OCI-LY1 (cell line): Measurements from ENCODE around the gene ZNF683.

Experiments used
- H2AFZ ChIP-seq: fragments of 200-600 bp; sonication (generic), shearing (Covaris generic); 2 replicates; pipeline ENCODE4 v1.6.0; 2014; ENCODE audit warnings: antibody characterized with exemption, mild to moderate bottlenecking, low read length
- H3F3A ChIP-seq: fragments of 200-600 bp; sonication (generic), shearing (Covaris generic); 2 replicates; pipeline ENCODE4 v1.6.0; 2014; ENCODE audit warnings: mild to moderate bottlenecking, antibody characterized with exemption, low read length, moderate library complexity; ENCODE audit not compliant: insufficient read depth
- H3K27ac ChIP-seq: fragments of 200-600 bp; sonication (generic); 2 replicates; pipeline ENCODE4 v1.5.1; 2014; ENCODE audit warnings: low read length, mixed run types, mild to moderate bottlenecking, low read depth; ENCODE audit not compliant: poor library complexity, severe bottlenecking
- H3K27me3 ChIP-seq: fragments of 200-600 bp; sonication (generic); 2 replicates; pipeline ENCODE4 v1.6.0; 2014; ENCODE audit warnings: antibody characterized with exemption, mild to moderate bottlenecking, low read length, moderate library complexity; ENCODE audit not compliant: insufficient read depth
- H3K36me3 ChIP-seq: fragments of 200-600 bp; sonication (generic); 2 replicates; pipeline ENCODE4 v1.6.1; 2014; ENCODE audit warnings: mild to moderate bottlenecking, antibody characterized with exemption, low read length, moderate library complexity, mixed read lengths; ENCODE audit not compliant: insufficient read depth
- H3K4me1 ChIP-seq: fragments of 200-600 bp; sonication (generic); 2 replicates; pipeline ENCODE4 v1.5.1; 2014; ENCODE audit warnings: mild to moderate bottlenecking, low read length, moderate library complexity; ENCODE audit not compliant: insufficient read depth, severe bottlenecking
- H3K4me2 ChIP-seq: fragments of 200-600 bp; sonication (generic), shearing (Covaris generic); 2 replicates; pipeline ENCODE4 v1.6.1; 2014; ENCODE audit warnings: low read length
- H3K4me3 ChIP-seq: fragments of 200-600 bp; sonication (generic); 2 replicates; pipeline ENCODE4 v1.5.1; 2014; ENCODE audit warnings: low read length, low read depth, mild to moderate bottlenecking, mixed read lengths; ENCODE audit not compliant: poor library complexity, severe bottlenecking
- H3K79me2 ChIP-seq: fragments of 200-600 bp; shearing (Covaris generic); 2 replicates; pipeline ENCODE4 v1.6.1; 2016; ENCODE audit warnings: mixed run types, low read length, mixed read lengths; ENCODE audit not compliant: insufficient read depth
- H3K9ac ChIP-seq: fragments of 200-600 bp; sonication (generic), shearing (Covaris generic); 2 replicates; pipeline ENCODE4 v1.6.1; 2014; ENCODE audit warnings: mild to moderate bottlenecking, low read length, mixed read lengths
- H3K9me2 ChIP-seq: fragments of 200-600 bp; sonication (generic), shearing (Covaris generic); 2 replicates; pipeline ENCODE4 v1.6.1; 2014; ENCODE audit warnings: low read depth, mild to moderate bottlenecking, low read length, mixed read lengths
- H3K9me3 ChIP-seq: fragments of 200-600 bp; shearing (Covaris generic); 2 replicates; pipeline ENCODE4 v1.6.1; 2014; ENCODE audit warnings: low read length, mixed read lengths
- H4K20me1 ChIP-seq: fragments of 200-600 bp; sonication (generic), shearing (Covaris generic); 2 replicates; pipeline ENCODE4 v1.6.0; 2016; ENCODE audit warnings: mild to moderate bottlenecking, low read length; ENCODE audit not compliant: insufficient read depth
- CTCF ChIP-seq: fragments of 200-600 bp; sonication (generic), shearing (Covaris generic); IDR thresholded peaks from 2 replicates; pipeline ENCODE4 v1.5.1; 2017; ENCODE audit warnings: mild to moderate bottlenecking, antibody characterized with exemption, low read length, moderate library complexity, mixed read lengths
- EZH2 ChIP-seq: fragments of 200-600 bp; sonication (generic), shearing (Covaris generic); IDR thresholded peaks from 2 replicates; pipeline ENCODE4 v1.8.0; 2017; ENCODE audit warnings: borderline replicate concordance, mixed run types, mild to moderate bottlenecking, antibody characterized with exemption, low read length, moderate library complexity, mixed read lengths

ZNF683 gene

GRCh38 chr1:26352338-26352679 lies 20.2 kb downstream of the ZNF683 start:
- H3K36me3 ChIP-seq, result no peaks in the 10 kb centered on the region
- no peak for TF ChIP-seq EZH2
- no peak for TF ChIP-seq CTCF
- H3K4me1 ChIP-seq, result no peaks in the 10 kb centered on the region
- no peak overlapping the region for H3K27ac ChIP-seq
- H3K4me2 ChIP-seq, result no peak overlapping the region
- H3K9ac ChIP-seq, result no peak overlapping the region
- H4K20me1 ChIP-seq, result no peaks in the 10 kb centered on the region
- H3K9me3 ChIP-seq, result no peaks in the 10 kb centered on the region
- H3K79me2 ChIP-seq, result no peaks in the 10 kb centered on the region
- H3K9me2 ChIP-seq, result no peaks in the 10 kb centered on the region
- no peak overlapping the region for H3K4me3 ChIP-seq
- peaks cover 3% of the 10 kb centered on the region; the same call in 1 of the 2 replicates for H3K27me3 ChIP-seq
- H2AFZ ChIP-seq, result no peak overlapping the region
- H3F3A ChIP-seq, result no peaks in the 10 kb centered on the region

GRCh38 chr1:26351590-26352337 lies 20.8 kb downstream of the ZNF683 start:
- Histone ChIP-seq H2AFZ (no peak overlapping the region), H3K4me3 (no peak overlapping the region), H3F3A (no peaks in the 10 kb centered on the region), H3K9ac (no peak overlapping the region), H4K20me1 (no peaks in the 10 kb centered on the region), H3K36me3 (no peaks in the 10 kb centered on the region), H3K9me2 (no peaks in the 10 kb centered on the region), H3K4me1 (no peaks in the 10 kb centered on the region), H3K9me3 (no peaks in the 10 kb centered on the region), H3K79me2 (no peaks in the 10 kb centered on the region), H3K27me3 (peaks cover 3% of the 10 kb centered on the region; the same call in 1 of the 2 replicates), H3K27ac (no peak overlapping the region), H3K4me2 (no peak overlapping the region)
- TF ChIP-seq EZH2 (no peak), CTCF (no peak)

- no peak overlapping the region for H3K27ac ChIP-seq
- no peaks in the 10 kb centered on the region for H3K9me3 ChIP-seq
- no peaks in the 10 kb centered on the region for H3K4me1 ChIP-seq
- H3F3A ChIP-seq, result no peaks in the 10 kb centered on the region
- H3K36me3 ChIP-seq, result no peaks in the 10 kb centered on the region
- no peak overlapping the region for H3K4me3 ChIP-seq
- H3K9me2 ChIP-seq, result no peaks in the 10 kb centered on the region
- no peaks in the 10 kb centered on the region for H3K79me2 ChIP-seq
- H2AFZ ChIP-seq, result no peak overlapping the region
- H4K20me1 ChIP-seq, result no peaks in the 10 kb centered on the region
- H3K9ac ChIP-seq, result no peak overlapping the region
- no peak for TF ChIP-seq EZH2
- no peak for TF ChIP-seq CTCF
- H3K4me2 ChIP-seq, result no peak overlapping the region
- peaks cover 3% of the 10 kb centered on the region; the same call in 1 of the 2 replicates for H3K27me3 ChIP-seq
Observed at GRCh38 chr1:26350701-26351589, 21.6 kb downstream of the ZNF683 start.
